Neuron (in vitro differentiated cells): Measurements from ENCODE around the gene PER1.
"Not testable (repeated sequence)": the region's sequence is repeated elsewhere in the genome, so short reads cannot be mapped to it uniquely, and the experiment has no call there.

Experiments used
- H2AFZ ChIP-seq: one replicate; pipeline ENCODE4 v1.6.1; 2013; ENCODE audit warnings: low read depth, mild to moderate bottlenecking, inconsistent platforms, low read length, moderate library complexity
- H3K27me3 ChIP-seq: one replicate; pipeline ENCODE4 v1.6.1; 2013; ENCODE audit warnings: low read length; ENCODE audit not compliant: insufficient read depth
- H3K36me3 ChIP-seq: one replicate; pipeline ENCODE4 v1.6.1; 2013; ENCODE audit warnings: low read length; ENCODE audit not compliant: insufficient read depth
- H3K4me1 ChIP-seq: one replicate; pipeline ENCODE4 v1.6.1; 2013; ENCODE audit warnings: low read length; ENCODE audit not compliant: insufficient read depth
- H3K4me3 ChIP-seq: 2 replicates; pipeline ENCODE4 v1.5.1; 2013; ENCODE audit warnings: mild to moderate bottlenecking, low read length, moderate library complexity
- H3K9me3 ChIP-seq: one replicate; pipeline ENCODE4 v1.6.1; 2013; ENCODE audit warnings: low read length

The PER1 gene

GRCh38 chr17:8109661-8110455, 42.3 kb downstream of the PER1 start:
- no peaks in the 10 kb centered on the region for H3K4me1 ChIP-seq
- H3K27me3 ChIP-seq, result peaks cover 58% of the 10 kb centered on the region
- no peak overlapping the region for H2AFZ ChIP-seq
- H3K9me3 ChIP-seq, result no peaks in the 10 kb centered on the region
- H3K4me3 ChIP-seq, result no peak overlapping the region
- H3K36me3 ChIP-seq, result no peaks in the 10 kb centered on the region

GRCh38 chr17:8108972-8109660, 43.1 kb downstream of the PER1 start:
- H3K4me3 ChIP-seq, result no peak overlapping the region
- no peaks in the 10 kb centered on the region for H3K36me3 ChIP-seq
- no peak overlapping the region for H2AFZ ChIP-seq
- peaks cover 61% of the 10 kb centered on the region for H3K27me3 ChIP-seq
- no peaks in the 10 kb centered on the region for H3K4me1 ChIP-seq
- H3K9me3 ChIP-seq, result no peaks in the 10 kb centered on the region

- not testable (repeated sequence) for H3K4me3 ChIP-seq, H3K4me1 ChIP-seq, H2AFZ ChIP-seq, H3K36me3 ChIP-seq, H3K9me3 ChIP-seq
- peaks cover 53% of the 10 kb centered on the region for H3K27me3 ChIP-seq
Measured at GRCh38 chr17:8106980-8107379, 45.2 kb downstream of the PER1 start.

- H3K36me3 ChIP-seq, result no peaks in the 10 kb centered on the region
- H3K27me3 ChIP-seq, result peaks cover 43% of the 10 kb centered on the region
- H3K4me1 ChIP-seq, result no peaks in the 10 kb centered on the region
- no peak overlapping the region for H2AFZ ChIP-seq
- no peak overlapping the region for H3K4me3 ChIP-seq
- no peaks in the 10 kb centered on the region for H3K9me3 ChIP-seq
Measured at GRCh38 chr17:8105957-8106398, 46.2 kb downstream of the PER1 start.

- H3K4me3 ChIP-seq, result no peak overlapping the region
- H3K4me1 ChIP-seq, result peaks cover 2% of the 10 kb centered on the region
- H2AFZ ChIP-seq, result no peak overlapping the region
- no peaks in the 10 kb centered on the region for H3K36me3 ChIP-seq
- no peaks in the 10 kb centered on the region for H3K9me3 ChIP-seq
- H3K27me3 ChIP-seq, result peaks cover 32% of the 10 kb centered on the region
Measured at GRCh38 chr17:8104911-8105310, 47.3 kb downstream of the PER1 start.

- H3K36me3 ChIP-seq, result no peaks in the 10 kb centered on the region
- H3K27me3 ChIP-seq, result peaks cover 21% of the 10 kb centered on the region
- H3K9me3 ChIP-seq, result no peaks in the 10 kb centered on the region
- peaks cover 4% of the 10 kb centered on the region for H3K4me1 ChIP-seq
- H3K4me3 ChIP-seq, result no peak overlapping the region
- no peak overlapping the region for H2AFZ ChIP-seq
Measured at GRCh38 chr17:8103549-8103948, 48.7 kb downstream of the PER1 start.

GRCh38 chr17:8101721-8102120, 50.5 kb downstream of the PER1 start:
- Histone ChIP-seq H3K4me3 (no peak overlapping the region), H3K36me3 (no peaks in the 10 kb centered on the region), H3K4me1 (peaks cover 4% of the 10 kb centered on the region), H3K9me3 (no peaks in the 10 kb centered on the region), H2AFZ (no peak overlapping the region), H3K27me3 (peaks cover 15% of the 10 kb centered on the region)

GRCh38 chr17:8100763-8101162, 51.4 kb downstream of the PER1 start:
- H3K9me3 ChIP-seq, result no peaks in the 10 kb centered on the region
- no peak overlapping the region for H2AFZ ChIP-seq
- H3K27me3 ChIP-seq, result peaks cover 10% of the 10 kb centered on the region
- H3K4me1 ChIP-seq, result peaks cover 4% of the 10 kb centered on the region
- H3K4me3 ChIP-seq, result no peak overlapping the region
- H3K36me3 ChIP-seq, result no peaks in the 10 kb centered on the region

- no peak overlapping the region for H3K4me3 ChIP-seq
Measured at GRCh38 chr17:8100111-8100510, 52.1 kb downstream of the PER1 start.

GRCh38 chr17:8096541-8096940, 55.7 kb downstream of the PER1 start:
- no peak overlapping the region for H2AFZ ChIP-seq
- H3K9me3 ChIP-seq, result no peaks in the 10 kb centered on the region
- peaks cover 4% of the 10 kb centered on the region for H3K4me1 ChIP-seq
- peaks cover 4% of the 10 kb centered on the region for H3K27me3 ChIP-seq
- no peak overlapping the region for H3K4me3 ChIP-seq
- H3K36me3 ChIP-seq, result no peaks in the 10 kb centered on the region

More at GRCh38 chr17:8100111-8100510, 52.1 kb downstream of the PER1 start:
- Histone ChIP-seq H3K9me3 (no peaks in the 10 kb centered on the region), H2AFZ (no peak overlapping the region), H3K27me3 (peaks cover 12% of the 10 kb centered on the region), H3K4me1 (peaks cover 4% of the 10 kb centered on the region), H3K36me3 (no peaks in the 10 kb centered on the region)

GRCh38 chr17:8095361-8095760, 56.8 kb downstream of the PER1 start:
- H3K4me1 ChIP-seq, result peaks cover 4% of the 10 kb centered on the region
- no peak overlapping the region for H2AFZ ChIP-seq
- H3K36me3 ChIP-seq, result no peaks in the 10 kb centered on the region
- H3K27me3 ChIP-seq, result peaks cover 7% of the 10 kb centered on the region
- H3K4me3 ChIP-seq, result no peak overlapping the region
- no peaks in the 10 kb centered on the region for H3K9me3 ChIP-seq

GRCh38 chr17:8091033-8091687, 61.0 kb downstream of the PER1 start:
- Histone ChIP-seq H3K9me3 (no peaks in the 10 kb centered on the region), H3K4me3 (no peak overlapping the region), H3K27me3 (peaks cover 32% of the 10 kb centered on the region), H3K36me3 (no peaks in the 10 kb centered on the region), H2AFZ (no peak overlapping the region), H3K4me1 (no peaks in the 10 kb centered on the region)
